Brain microvascular endothelial cell (primary cell): ENCODE measurements around the gene FUT9.

ENCODE experiments used
- DNase-seq: peaks from one replicate; pipeline ENCODE4 v3.0.0-alpha.2; 2020
- H3K27ac ChIP-seq: fragments of 250-450 bp; sonication (Bioruptor Pico); 2 replicates; pipeline ENCODE4 v1.5.1; 2020; ENCODE audit warnings: mild to moderate bottlenecking, moderate library complexity
- H3K27me3 ChIP-seq: fragments of 250-450 bp; sonication (Bioruptor Pico); replicated peaks from 2 replicates; pipeline ENCODE4 v1.5.1; 2020; ENCODE audit warnings: mild to moderate bottlenecking
- H3K36me3 ChIP-seq: fragments of 250-450 bp; sonication (Bioruptor Pico); replicated peaks from 2 replicates; pipeline ENCODE4 v1.5.1; 2020; ENCODE audit warnings: mild to moderate bottlenecking
- H3K4me3 ChIP-seq: 2 replicates; pipeline ENCODE4 v1.5.1; 2011; ENCODE audit warnings: low read depth, mild to moderate bottlenecking, control low read depth, low read length, moderate library complexity
- CTCF ChIP-seq: IDR thresholded peaks from 2 replicates; pipeline ENCODE4 v1.5.1; 2011; ENCODE audit warnings: low read depth, mild to moderate bottlenecking, moderate library complexity, low read length, control low read depth, inconsistent platforms; ENCODE audit errors: missing control alignments
- in situ Hi-C: cut with HindIII; loops from 2 replicates; pipeline ENCODE4 v1.10.0; 2017; ENCODE audit warnings: low sequenced_read_pairs, low pct_ligation_motif_present

The FUT9 gene

GRCh38 chr6:95998133-95998532 lies 17.6 kb upstream of the FUT9 start:
- H3K36me3 ChIP-seq = no peaks in the 10 kb centered on the region
- TF ChIP-seq CTCF = no peak
- in situ Hi-C loops = no loop called here
- no peak overlapping the region for H3K4me3 ChIP-seq
- no peaks in the 10 kb centered on the region for H3K27me3 ChIP-seq
- DNase-seq = no peak
- no peak overlapping the region for H3K27ac ChIP-seq

- TF ChIP-seq CTCF = no peak
- H3K36me3 ChIP-seq = no peaks in the 10 kb centered on the region
- DNase-seq = no peak
- no peaks in the 10 kb centered on the region for H3K27me3 ChIP-seq
- no peak overlapping the region for H3K4me3 ChIP-seq
- H3K27ac ChIP-seq = no peak overlapping the region
- in situ Hi-C loops = no loop called here
Observed at GRCh38 chr6:96001891-96002575, 13.7 kb upstream of the FUT9 start.

GRCh38 chr6:96002576-96002910 lies 13.2 kb upstream of the FUT9 start:
- no peak overlapping the region for H3K27ac ChIP-seq
- no peak overlapping the region for H3K4me3 ChIP-seq
- DNase-seq = no peak
- no peaks in the 10 kb centered on the region for H3K36me3 ChIP-seq
- H3K27me3 ChIP-seq = no peaks in the 10 kb centered on the region
- in situ Hi-C loops = no loop called here
- TF ChIP-seq CTCF = no peak

GRCh38 chr6:96002912-96003311 lies 12.9 kb upstream of the FUT9 start:
- no peaks in the 10 kb centered on the region for H3K27me3 ChIP-seq
- no peak for DNase-seq
- H3K27ac ChIP-seq = no peak overlapping the region
- no peak for TF ChIP-seq CTCF
- no peaks in the 10 kb centered on the region for H3K36me3 ChIP-seq
- in situ Hi-C loops = no loop called here
- H3K4me3 ChIP-seq = no peak overlapping the region

- no peak for DNase-seq
- H3K4me3 ChIP-seq = no peak overlapping the region
- no peaks in the 10 kb centered on the region for H3K27me3 ChIP-seq
- no peak for TF ChIP-seq CTCF
- in situ Hi-C loops = no loop called here
- H3K36me3 ChIP-seq = no peaks in the 10 kb centered on the region
- H3K27ac ChIP-seq = no peak overlapping the region
Observed at GRCh38 chr6:96007663-96008062, 8.1 kb upstream of the FUT9 start.

- DNase-seq = no peak
- H3K27me3 ChIP-seq = no peaks in the 10 kb centered on the region
- H3K27ac ChIP-seq = no peak overlapping the region
- no peaks in the 10 kb centered on the region for H3K36me3 ChIP-seq
- TF ChIP-seq CTCF = no peak
- H3K4me3 ChIP-seq = no peak overlapping the region
- in situ Hi-C loops = no loop called here
Observed at GRCh38 chr6:96013531-96013930, 2.2 kb upstream of the FUT9 start.
